HG03097 (cell line): ENCODE measurements around the gene CEP41.

ENCODE experiments used
- ATAC-seq: cut with Tn5 transposase; IDR thresholded peaks from one replicate; pipeline ENCODE4 v1.9.1; 2021; ENCODE audit not compliant: unreplicated experiment, low FRiP score

Gene CEP41, protein sequence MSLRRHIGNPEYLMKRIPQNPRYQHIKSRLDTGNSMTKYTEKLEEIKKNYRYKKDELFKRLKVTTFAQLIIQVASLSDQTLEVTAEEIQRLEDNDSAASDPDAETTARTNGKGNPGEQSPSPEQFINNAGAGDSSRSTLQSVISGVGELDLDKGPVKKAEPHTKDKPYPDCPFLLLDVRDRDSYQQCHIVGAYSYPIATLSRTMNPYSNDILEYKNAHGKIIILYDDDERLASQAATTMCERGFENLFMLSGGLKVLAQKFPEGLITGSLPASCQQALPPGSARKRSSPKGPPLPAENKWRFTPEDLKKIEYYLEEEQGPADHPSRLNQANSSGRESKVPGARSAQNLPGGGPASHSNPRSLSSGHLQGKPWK

DNA sequence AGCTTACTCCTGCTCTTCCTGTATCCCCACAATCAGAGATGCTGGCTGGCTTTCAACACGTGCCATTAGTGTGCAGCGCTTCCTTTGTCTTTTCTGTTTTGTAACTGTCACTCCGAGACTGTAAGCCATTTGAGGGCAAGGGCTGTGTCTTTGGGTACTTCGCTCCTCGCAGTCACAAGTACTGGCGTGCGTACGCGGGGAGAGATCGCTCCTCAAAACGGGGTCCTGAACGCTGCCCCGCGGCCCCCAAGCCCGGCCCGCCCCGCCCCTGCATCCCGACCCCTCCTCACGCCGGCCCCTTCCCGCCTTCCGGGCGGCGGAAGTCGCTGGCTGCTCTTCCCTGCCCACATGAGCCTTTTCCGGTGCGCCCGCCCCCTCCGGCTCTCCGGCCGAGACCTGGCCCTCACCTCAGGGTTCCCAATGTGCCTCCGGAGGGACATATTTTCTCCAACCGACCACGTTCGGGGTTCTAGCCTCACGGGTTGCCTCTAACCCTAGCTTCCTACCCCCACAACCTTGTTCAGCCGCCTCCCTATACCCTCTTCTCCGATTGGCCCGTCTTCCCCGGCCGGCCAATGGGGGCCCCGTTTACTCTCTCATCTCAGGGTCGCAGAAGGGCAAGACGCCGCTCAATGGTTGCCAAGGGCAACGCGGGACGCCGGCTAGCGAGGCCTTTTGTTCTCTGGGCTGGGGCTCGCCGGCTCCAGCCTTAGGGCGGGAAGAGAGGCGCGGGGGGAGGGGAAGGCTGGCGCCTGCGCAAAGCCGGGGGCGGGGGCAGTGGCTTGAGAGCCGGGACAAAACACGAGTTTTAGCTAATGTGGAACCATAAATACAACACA is at the start of gene CEP41:
TSS of gene CEP41 (minus strand) at position 490 of the 839 bp plus-strand sequence. CDS start at position 440, 50 bp downstream.
- peak; percentile 97 for ATAC-seq

DNA sequence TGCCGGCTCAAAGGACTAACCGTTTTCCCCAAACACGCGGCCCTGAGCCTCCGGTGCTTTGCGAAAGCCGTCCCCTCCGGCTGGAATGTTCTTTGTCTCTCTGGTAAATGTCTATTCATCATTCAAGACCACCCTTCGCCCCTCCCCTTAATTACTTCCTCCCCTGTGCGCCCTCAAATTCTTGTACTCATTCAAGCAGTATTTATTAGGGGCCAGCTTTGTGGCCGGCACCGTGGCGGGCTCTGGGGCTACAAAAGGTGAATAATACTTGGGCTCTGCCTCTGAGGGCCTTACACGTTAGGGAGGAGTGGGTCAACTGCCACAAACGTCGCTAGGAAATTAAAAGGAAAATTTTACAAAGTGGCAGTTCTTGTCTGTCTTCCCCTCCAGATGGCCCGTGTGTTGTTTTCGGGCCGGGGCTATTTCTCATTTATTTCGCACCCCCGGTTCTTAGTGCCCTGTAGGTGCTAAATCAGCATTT is 49.5 kb upstream of the CEP41 start:
- ATAC-seq, result no peak

DNA sequence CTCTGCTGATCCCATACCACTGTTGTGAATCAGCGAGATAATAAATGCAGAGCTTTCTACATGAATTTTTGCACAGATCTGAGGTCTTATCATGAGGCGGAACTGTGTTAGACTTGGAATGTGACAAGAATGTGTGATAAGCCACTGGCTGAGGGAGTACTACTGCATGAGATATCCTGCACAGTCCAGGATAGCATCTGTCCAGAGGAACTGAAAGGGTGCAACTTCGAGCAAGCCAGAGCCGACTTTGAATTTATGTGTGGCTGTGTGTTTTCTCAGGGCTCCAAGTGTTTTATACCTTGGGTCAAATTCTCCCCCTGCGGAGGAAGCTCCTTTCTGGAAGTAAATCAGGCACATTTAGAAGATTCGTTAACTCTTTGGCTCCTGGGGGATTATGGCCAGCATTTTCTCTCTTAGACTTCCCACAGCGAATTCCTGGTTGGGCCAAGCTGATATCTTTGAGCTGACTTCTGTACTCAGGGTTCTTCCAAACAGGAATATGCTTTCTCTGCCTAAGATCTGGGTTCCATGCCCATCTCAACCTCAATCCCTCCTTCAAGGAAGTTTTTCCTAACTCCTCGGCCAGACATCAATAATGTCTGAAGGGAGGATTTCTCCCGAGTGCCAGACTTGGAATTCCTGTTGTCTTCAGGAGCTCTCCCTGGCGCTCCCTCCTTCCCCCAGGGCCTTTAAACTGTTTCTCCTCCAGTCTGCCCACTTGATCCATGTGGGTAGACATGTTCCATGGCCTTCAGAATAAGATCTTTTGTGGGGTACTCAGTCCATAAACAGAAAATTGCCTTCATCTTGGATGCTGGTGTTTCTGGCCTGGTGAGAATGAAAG is 48.5 kb upstream of the CEP41 start:
- ATAC-seq, result no peak

DNA sequence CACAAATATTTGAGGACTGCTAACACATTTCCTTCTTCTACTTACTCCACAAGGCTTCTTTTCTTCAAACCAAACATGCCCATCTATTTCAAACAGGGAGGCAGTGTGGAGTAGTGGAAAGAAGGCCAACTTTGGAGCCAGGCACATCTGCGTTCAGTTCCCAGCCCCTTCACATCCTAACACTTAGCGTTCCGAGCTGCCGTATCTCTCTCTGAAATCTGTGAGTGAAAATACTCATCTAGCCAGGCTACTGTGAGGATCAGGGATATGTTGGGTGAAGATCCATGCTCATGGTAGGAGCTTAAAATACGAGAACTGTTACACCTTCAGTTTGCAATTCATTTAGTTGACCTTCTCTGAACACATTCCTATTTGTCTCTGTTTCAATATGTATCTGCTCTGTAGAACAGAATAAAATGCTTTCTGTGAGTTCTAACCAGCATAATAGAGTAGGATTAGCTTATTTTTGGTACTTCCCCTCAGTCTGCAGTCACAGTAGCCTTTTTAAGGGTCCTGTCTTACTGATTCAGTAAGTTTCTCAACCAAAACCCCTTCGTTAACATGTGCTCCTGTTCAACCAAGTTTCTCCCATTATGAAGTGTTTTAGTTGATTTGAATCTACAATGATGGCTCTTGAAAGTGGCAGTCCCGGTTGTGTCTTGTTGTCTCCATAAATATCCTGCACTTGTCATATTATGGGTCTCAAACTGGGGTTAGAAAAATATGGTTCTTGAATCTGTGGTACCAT is 47.8 kb upstream of the CEP41 start:
- no peak for ATAC-seq

DNA sequence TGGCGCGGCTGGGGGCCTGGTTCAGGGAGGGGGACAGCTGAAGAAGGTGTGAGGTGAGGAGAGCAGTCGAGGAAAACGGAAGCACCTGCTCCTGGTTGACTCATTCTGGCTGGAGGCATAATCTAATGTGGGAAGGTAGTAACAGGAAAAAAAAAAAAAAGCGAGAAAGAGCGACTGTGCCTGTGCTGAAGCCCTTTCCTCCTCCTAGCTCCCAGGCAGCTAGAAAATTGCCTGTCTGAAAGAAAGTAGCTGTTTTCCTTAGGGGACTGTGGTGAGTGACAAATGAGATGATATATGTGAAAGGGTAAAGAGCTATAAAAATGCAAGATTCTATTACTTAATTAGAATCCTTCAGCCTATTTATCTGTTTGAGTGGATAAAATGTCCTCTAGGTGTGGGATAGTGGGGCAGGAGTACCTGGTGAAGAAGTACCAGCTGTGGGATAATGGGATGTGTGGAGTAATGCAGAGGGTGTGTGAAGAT is 46.2 kb upstream of the CEP41 start:
- no peak for ATAC-seq

DNA sequence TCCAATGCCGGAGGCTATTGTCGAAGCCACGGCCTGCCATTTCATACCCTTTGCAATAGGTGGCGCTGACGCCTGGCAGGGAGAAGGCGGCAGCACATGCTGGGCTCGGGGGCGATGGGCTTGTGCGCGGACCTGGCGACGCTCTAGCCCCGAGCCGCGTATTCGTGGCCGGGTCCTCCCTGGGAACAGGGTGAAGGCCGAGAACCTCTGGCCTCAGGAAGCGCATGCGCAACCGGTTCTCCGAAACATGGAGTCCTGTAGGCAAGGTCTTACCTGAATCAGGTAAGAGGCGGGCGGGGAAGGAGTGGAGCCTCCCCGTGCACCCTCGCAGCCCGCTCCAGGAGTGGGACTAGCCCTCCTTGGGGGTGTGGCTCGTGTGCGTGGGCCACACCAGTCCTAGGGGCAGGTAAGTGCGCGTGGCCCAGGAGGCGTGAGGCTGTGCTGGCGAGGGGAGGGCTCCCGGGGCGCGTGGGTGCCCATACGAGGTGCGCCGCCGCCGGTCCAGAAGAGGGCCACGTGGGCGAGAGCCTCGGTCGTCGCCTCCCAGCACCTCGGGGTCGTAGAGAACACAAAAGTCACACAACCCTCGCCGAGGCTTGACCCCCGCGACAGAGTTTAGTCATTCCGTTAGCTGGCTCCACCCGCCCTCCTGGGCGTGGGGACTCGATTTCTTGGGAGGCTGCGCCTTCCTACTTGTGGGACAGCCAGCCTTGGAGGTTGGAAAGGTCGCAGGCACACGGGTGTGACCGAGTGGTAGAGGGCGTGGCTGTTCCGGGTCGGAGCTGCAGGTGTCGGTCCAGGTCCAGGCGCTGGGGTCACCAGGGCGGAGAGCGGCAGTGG is 45.5 kb upstream of the CEP41 start:
- ATAC-seq, result no peak

DNA sequence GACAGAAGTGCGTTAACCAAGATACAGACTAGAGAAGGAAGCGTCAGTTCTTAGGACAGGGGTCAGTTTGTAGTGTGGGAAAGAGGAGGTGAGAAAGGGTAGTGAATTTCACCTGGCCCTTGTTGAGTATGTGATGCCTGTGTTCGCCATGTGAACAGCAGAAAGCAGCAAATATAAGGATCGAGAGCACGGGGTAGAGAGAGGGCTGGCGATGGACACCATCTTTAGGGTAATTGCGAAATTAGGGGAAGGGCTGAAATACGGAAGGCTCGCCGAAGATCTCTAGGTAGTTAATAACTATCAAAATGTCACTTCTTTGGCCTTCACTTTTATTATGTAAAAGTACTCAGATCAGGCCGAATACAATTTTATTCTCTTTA is 44.9 kb upstream of the CEP41 start:
- no peak for ATAC-seq

DNA sequence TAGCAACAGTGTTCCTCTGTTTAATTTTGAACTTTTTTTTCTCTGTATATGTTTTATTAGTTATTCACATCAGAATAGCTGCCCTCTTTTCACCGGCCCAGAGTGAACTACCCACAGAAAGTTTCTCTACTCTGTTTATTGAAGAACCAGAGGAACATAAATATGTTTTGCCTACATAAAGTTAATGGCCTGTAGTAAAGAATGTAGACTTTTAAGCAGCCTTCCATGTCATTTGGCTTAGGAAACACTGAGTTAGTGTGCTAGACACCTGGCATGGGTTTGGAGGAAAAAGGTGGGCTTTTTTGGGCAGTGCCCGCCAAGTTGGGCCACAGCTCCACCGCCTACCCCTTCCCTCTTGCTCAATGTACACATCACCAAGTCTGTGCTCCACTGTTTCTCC is 42.2 kb upstream of the CEP41 start:
- ATAC-seq, result no peak

DNA sequence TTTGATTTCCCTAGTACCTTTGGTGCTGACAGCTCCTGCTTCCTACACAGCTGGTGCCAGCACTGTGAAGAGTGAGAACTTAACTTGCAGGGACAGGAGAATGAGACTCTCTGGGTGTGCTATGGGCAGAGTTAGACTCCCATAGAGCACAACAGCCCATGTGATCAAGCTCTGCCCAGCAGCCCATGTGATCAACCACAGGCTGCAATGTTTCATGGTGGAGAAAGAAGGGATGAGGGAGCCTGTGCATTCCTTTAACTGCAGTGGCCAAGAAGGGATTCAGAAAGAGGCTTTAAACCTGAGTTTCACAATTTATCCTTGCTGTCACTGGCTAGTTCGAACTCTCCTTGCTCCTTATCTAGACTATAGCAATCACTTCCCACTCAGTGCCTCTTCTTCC is 41.1 kb upstream of the CEP41 start:
- ATAC-seq, result no peak

DNA sequence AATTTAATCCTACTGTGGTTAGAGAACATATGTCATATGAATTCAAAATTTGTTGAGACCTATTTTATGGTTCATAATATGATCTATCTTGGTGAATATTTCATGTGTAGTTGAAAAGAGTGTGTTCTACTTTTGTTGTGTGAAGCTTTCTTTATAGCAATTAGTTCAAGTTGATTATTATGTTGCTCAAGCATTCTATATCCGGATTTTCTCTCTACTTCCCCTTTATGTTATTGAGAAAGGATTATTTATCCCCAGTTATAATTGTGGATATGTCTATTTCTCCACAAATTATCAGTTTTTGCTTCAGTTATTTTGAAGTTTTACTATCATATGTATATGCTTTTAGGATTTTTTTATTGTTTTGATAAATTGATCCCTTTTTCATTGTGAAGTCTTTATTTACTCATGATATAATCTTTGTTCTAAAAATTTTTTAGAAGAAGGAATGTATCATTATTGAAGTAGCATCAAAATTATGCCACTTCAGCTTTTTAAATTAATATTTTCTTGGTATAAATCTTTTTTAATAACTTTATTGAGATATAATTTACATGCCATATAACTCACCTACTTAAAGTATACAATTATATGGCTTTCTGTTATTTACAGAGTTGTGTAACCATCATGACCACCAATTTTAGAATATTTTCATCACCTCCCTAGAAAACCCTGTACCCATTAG is 39.0 kb upstream of the CEP41 start:
- ATAC-seq, result no peak

DNA sequence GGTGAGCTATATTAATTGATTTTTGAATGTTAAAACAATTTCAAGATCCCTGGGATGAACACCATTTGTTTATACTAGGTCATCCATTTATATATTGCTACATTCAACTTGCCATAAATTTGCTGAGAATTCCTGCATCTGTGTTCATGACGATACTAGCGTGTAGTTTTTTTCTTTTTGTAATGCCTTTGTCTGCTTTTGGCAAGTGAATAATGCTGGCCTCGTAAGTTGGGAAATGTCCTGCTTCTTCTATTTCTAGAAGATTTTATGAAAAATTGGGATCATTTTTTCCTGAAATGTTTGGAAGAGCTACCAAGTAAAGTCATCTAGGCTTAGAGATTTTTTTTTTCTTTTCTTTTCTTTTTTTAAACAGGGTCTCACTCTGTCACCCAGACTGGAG is 38.2 kb upstream of the CEP41 start:
- ATAC-seq, result no peak

DNA sequence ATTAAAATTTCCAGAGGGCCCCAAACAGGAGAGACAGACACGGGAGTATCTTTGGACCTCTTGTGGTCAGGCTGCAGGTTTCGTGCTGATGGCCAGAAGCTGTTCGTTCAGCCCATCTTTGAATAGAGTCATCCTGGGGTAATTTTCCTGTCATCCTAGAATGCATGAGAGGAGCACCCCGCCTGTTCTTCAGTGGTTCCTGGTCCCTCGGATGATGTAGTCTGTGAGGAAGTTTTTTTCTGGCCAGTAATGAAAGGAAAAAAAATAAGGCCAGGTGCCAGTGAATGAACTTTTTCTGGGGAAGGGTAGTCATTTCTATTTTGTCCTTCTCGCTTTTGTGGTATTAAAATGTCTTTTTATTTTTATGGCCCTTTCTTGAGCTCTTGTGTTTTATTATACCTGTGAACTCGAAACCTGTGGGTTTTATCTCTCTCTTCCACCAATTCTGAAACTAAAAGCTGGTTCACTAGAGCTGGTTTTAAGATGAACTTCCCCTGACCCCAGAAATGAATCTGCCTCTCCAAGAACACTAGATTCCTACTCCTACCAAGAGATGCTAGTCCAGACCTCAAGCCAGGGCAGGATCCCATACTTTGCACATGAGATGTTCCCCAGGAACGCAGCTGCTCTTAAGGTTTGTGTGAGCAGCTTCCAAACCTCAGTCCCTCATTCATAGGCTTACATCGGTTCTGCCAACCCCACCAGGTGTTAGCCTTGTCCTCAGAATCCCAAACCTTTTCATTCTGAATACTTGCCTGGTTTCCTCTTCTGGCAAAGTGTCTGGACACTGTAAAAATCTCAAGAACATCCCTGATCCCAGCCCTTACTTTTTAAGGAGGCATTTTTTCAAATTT is 35.7 kb upstream of the CEP41 start:
- peak; percentile 56 for ATAC-seq

DNA sequence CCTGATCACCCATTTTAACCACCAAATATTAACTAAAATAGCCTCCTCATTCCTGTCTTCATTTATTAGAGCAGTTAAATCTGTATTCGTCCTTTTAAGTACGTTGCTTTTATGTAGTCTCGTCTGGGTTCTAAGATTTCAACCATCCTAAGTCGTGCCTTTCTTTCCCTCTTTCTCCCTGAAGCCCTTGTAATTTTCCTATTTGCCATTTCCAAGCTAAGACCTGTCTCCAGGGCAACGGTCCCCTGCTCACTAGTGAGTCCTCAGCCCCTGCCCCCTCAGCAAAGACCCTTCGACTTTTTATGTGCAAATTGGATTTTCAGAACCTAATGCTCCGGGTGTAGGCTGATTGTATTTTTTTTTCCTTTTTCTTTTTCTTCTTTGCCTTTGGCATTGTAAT is 35.0 kb upstream of the CEP41 start:
- ATAC-seq, result no peak

DNA sequence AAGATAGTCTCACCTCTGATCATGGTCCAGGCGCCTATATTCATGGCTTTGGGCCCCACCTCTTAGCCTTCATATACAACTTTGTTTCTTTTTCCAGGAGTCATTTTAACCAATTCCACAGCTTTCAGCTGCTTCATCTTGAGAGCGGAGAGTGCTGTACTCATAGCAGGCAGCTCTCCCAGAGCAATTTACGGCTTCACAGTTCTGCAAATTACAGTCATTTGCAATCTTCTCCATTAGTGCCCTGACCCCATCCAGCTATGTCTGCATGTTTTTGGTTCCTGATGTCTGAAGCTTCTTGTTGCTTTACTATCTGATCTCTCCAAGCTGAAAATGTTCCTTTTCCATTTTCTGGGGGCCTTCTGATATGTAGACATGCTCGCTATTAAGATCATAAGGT is 33.1 kb upstream of the CEP41 start:
- no peak for ATAC-seq

DNA sequence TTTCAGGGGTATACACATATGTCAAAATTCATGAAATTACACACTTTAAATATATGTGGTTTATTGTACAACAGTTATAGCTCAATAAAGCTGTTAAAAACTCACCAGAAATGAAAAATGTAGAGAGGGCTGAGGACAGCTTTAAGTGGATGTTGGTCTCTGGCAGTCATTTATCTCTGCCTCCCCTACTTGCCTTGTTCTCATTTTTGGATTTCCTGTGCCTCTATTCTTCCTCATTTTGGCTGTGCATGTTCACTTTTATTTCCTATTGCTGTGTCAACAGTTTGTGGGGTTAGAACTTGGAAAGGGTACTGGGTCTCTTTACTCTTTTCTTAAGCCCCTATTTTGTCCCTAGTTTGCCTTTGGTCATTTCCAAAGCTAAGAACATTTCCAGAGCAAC is 32.5 kb upstream of the CEP41 start:
- ATAC-seq, result no peak

DNA sequence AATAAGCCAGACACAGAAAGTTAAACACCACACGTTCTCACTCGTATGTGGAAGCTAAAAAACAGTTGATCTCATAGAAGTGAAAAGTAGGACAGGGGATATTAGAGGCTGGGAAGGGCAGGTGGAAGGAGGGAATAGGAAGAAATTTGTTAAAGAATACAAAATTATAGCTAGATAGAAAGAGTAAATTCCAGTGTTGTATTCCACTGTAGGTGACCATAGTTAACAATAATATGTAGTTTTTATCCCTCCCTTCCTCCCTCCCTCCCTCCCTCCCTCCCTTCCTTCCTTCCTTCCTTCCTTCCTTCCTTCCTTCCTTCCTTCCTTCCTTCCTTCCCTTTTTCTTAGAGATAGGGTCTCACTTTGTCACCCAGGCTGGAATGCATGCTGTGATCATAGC is 31.2 kb upstream of the CEP41 start:
- no peak for ATAC-seq

DNA sequence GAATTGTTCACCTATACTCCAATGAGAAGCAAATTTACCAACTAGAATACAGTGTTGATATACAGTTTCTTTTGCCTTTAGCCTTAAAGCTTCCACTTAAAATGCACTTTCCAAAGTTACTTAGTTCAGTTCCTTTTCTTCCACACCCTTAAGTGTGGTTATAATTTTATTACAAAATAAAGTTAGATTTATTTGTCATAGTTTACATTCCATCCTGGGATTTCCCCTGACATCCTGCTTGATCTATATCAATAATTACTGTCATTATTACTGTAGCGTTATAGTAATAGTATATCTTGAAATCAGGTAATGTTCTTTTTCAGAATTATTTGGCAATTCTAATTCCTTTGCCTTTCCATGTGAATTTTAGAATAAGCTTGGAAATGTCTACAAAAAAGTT is 27.8 kb upstream of the CEP41 start:
- no peak for ATAC-seq
